ENCODE results near the gene C11orf24. TPM values are rescaled to one million over a fixed set of nuclear protein-coding genes. Genes with fewer than 3 reads are reported as not detected.

The C11orf24 gene
- polyA plus RNA-seq, 3 donors, result 9.5 to 21.8 (median 12.6) TPM

- H3K36me3 ChIP-seq (replicated peaks in 1 of 2; ENCODE audit: control insufficient read depth in 1 of 2, insufficient read depth in 2 of 2, low read length in 2 of 2), result no peaks in the 10 kb centered on the region
- H3K4me1 ChIP-seq (ENCODE audit: control insufficient read depth in 1 of 2, insufficient read depth in 2 of 2, low read length in 2 of 2), result peaks cover 39 to 50% of the 10 kb centered on the region in 2 donors
- H3K4me3 Mint-ChIP-seq, result peak overlapping the region; percentile 9 to 67
Observed at GRCh38 chr11:68273026-68273738, 1.4 kb upstream of the C11orf24 start.

More at GRCh38 chr11:68273026-68273738, 1.4 kb upstream of the C11orf24 start:
- H3K9me3 Mint-ChIP-seq, result peaks cover 0 to 1% (median 0%) of the 10 kb centered on the region in 7 donors
- H3K9ac ChIP-seq (ENCODE audit: insufficient read depth, low read length, poor library complexity, severe bottlenecking), result peak overlapping the region; percentile 95
- peaks cover 39% of the 10 kb centered on the region for H3K4me1 Mint-ChIP-seq
- no peaks in the 10 kb centered on the region for H3K9me3 ChIP-seq (replicated peaks in 1 of 2; ENCODE audit: control insufficient read depth in 1 of 2, insufficient read depth in 1 of 2, low read length in 2 of 2)
- H3K36me3 Mint-ChIP-seq, result peaks cover 0 to 5% of the 10 kb centered on the region in 2 donors
- WGBS (ENCODE audit: insufficient coverage), result 93% methylated on average over 8 of the region's 21 CpGs
- TF ChIP-seq CTCF (IDR thresholded peaks at IDR 0.05), result no peak
- peak overlapping the region in 1 of 3 experiments; percentile 90 for H3K4me3 ChIP-seq (replicated peaks in 1 of 3; ENCODE audit: low read depth in 2 of 3, low read length in 3 of 3)
- H3K79me2 ChIP-seq (ENCODE audit: insufficient read depth, low read length), result peaks cover 34% of the 10 kb centered on the region
- H3K27ac ChIP-seq (ENCODE audit: low read depth in 1 of 2, low read length in 2 of 2), result peak overlapping the region; percentile 95 to 96
- H3K27me3 Mint-ChIP-seq (ENCODE audit: low read depth in 3 of 3), result peaks cover 0 to 7% (median 0%) of the 10 kb centered on the region in 3 donors
- no peaks in the 10 kb centered on the region for H4K20me1 ChIP-seq (ENCODE audit: insufficient read depth, low read length)
- H3K27ac Mint-ChIP-seq, result peak overlapping the region; percentile 95 to 98 (median 97)
- intact Hi-C loops (cut with micrococcal nuclease), result loop anchor here in 1 of 2 donors (5.0 kb wide), 2 partner anchors 61 to 236 kb away; partner anchors contain the start of genes KMT5B and TCIRG1
- H2AFZ ChIP-seq (ENCODE audit: insufficient read depth, low read depth, low read length, poor library complexity, severe bottlenecking), result no peak overlapping the region
- DNase-seq, result no peak
- H3K4me2 ChIP-seq (replicated peaks; ENCODE audit: extremely low read depth, low read length, poor library complexity, severe bottlenecking), result peak overlapping the region; percentile 92
- H3K27me3 ChIP-seq (ENCODE audit: control insufficient read depth in 2 of 2, insufficient read depth in 2 of 2, low read length in 2 of 2), result no peaks in the 10 kb centered on the region

Measured in CD14-positive monocyte (primary cell).